HL-60 (cell line): ENCODE data around the gene IDH3A.

Source experiments
- DNase-seq, 2 experiments: peaks; one replicate each; pipeline ENCODE4 v3.0.0-alpha.2; 2010 to 2020; ENCODE audit warnings: low read depth in 1 of 2, low spot score in 1 of 2
- H3K27ac ChIP-seq: fragments of 250-450 bp; sonication (Bioruptor Pico); replicated peaks from 2 replicates; pipeline ENCODE4 v1.5.1; 2020; ENCODE audit warnings: mild to moderate bottlenecking, moderate library complexity
- H3K27me3 ChIP-seq: fragments of 250-450 bp; sonication (Bioruptor Pico); 2 replicates; pipeline ENCODE4 v1.5.1; 2021; ENCODE audit warnings: mild to moderate bottlenecking, moderate library complexity; ENCODE audit not compliant: insufficient read depth, poor library complexity, severe bottlenecking
- H3K4me3 ChIP-seq: replicated peaks from 2 replicates; pipeline ENCODE4 v1.5.1; 2011; ENCODE audit warnings: mild to moderate bottlenecking, control low read depth, low read length; ENCODE audit not compliant: insufficient read depth
- GABPA ChIP-seq: IDR thresholded peaks from 2 replicates; pipeline ENCODE4 v1.6.1; 2012; ENCODE audit warnings: low read depth
- POLR2AphosphoS5 ChIP-seq: IDR thresholded peaks from 2 replicates; pipeline ENCODE4 v1.6.1; 2012; ENCODE audit warnings: low read depth
- SPI1 ChIP-seq: IDR thresholded peaks from 2 replicates; pipeline ENCODE4 v1.6.1; 2012; ENCODE audit warnings: low read depth, mild to moderate bottlenecking, borderline replicate concordance
- TF ChIP-seq, protein P1 (sequence below): IDR thresholded peaks from one replicate; pipeline ENCODE4 v1.5.1; 2011; ENCODE audit warnings: low read length, control low read depth, inconsistent platforms; ENCODE audit not compliant: insufficient read depth
- TF ChIP-seq, protein P2 (sequence below): IDR thresholded peaks from 2 replicates; pipeline ENCODE4 v1.6.1; 2012; ENCODE audit warnings: low read depth; ENCODE audit not compliant: insufficient replicate concordance

Gene IDH3A

GRCh38 chr15:78129751-78130287 lies 19.3 kb upstream of the IDH3A start:
- no peak for DNase-seq
- H3K27ac ChIP-seq = no peak overlapping the region
- TF ChIP-seq, protein P1, sequence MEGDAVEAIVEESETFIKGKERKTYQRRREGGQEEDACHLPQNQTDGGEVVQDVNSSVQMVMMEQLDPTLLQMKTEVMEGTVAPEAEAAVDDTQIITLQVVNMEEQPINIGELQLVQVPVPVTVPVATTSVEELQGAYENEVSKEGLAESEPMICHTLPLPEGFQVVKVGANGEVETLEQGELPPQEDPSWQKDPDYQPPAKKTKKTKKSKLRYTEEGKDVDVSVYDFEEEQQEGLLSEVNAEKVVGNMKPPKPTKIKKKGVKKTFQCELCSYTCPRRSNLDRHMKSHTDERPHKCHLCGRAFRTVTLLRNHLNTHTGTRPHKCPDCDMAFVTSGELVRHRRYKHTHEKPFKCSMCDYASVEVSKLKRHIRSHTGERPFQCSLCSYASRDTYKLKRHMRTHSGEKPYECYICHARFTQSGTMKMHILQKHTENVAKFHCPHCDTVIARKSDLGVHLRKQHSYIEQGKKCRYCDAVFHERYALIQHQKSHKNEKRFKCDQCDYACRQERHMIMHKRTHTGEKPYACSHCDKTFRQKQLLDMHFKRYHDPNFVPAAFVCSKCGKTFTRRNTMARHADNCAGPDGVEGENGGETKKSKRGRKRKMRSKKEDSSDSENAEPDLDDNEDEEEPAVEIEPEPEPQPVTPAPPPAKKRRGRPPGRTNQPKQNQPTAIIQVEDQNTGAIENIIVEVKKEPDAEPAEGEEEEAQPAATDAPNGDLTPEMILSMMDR = no peak
- TF ChIP-seq SPI1 (no peak), POLR2AphosphoS5 (no peak), GABPA (no peak)
- TF ChIP-seq, protein P2, sequence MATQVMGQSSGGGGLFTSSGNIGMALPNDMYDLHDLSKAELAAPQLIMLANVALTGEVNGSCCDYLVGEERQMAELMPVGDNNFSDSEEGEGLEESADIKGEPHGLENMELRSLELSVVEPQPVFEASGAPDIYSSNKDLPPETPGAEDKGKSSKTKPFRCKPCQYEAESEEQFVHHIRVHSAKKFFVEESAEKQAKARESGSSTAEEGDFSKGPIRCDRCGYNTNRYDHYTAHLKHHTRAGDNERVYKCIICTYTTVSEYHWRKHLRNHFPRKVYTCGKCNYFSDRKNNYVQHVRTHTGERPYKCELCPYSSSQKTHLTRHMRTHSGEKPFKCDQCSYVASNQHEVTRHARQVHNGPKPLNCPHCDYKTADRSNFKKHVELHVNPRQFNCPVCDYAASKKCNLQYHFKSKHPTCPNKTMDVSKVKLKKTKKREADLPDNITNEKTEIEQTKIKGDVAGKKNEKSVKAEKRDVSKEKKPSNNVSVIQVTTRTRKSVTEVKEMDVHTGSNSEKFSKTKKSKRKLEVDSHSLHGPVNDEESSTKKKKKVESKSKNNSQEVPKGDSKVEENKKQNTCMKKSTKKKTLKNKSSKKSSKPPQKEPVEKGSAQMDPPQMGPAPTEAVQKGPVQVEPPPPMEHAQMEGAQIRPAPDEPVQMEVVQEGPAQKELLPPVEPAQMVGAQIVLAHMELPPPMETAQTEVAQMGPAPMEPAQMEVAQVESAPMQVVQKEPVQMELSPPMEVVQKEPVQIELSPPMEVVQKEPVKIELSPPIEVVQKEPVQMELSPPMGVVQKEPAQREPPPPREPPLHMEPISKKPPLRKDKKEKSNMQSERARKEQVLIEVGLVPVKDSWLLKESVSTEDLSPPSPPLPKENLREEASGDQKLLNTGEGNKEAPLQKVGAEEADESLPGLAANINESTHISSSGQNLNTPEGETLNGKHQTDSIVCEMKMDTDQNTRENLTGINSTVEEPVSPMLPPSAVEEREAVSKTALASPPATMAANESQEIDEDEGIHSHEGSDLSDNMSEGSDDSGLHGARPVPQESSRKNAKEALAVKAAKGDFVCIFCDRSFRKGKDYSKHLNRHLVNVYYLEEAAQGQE = no peak
- H3K27me3 ChIP-seq = peaks cover 6% of the 10 kb centered on the region
- no peak overlapping the region for H3K4me3 ChIP-seq

- no peak for DNase-seq
- Histone ChIP-seq H3K4me3 (peak overlapping the region; percentile 63), H3K27me3 (peaks cover 6% of the 10 kb centered on the region), H3K27ac (no peak overlapping the region)
- TF ChIP-seq, protein P1 = no peak
- TF ChIP-seq SPI1 (no peak), GABPA (no peak), POLR2AphosphoS5 (no peak)
- TF ChIP-seq, protein P2 = no peak
These were observed 18.5 kb upstream of the IDH3A start for GRCh38 chr15:78130466-78131294.

GRCh38 chr15:78131295-78132061 lies 17.7 kb upstream of the IDH3A start, which contains the start of gene CIB2:
Gene CIB2 (minus strand): TSS chr15:78131445. CDS start chr15:78131215, 230 bp downstream.
- peak; percentile 33 to 61 for DNase-seq
- Histone ChIP-seq H3K4me3 (peak within 1 kb of the TSS; percentile 63), H3K27ac (no peak within 1 kb of the TSS), H3K27me3 (peaks cover 6% of the 10 kb centered on the region)
- TF ChIP-seq, protein P2 = no peak
- TF ChIP-seq, protein P1 = peak; percentile 12
- TF ChIP-seq SPI1 = no peak
